Measurements from ENCODE around the gene EXD1.
"Not testable (repeated sequence)": the region's sequence is repeated elsewhere in the genome, so short reads cannot be mapped to it uniquely, and the experiment has no call there.

- not testable (repeated sequence) for TF ChIP-seq POLR2AphosphoS5, POLR2A, TAF1 (IDR thresholded peaks at IDR 0.05; ENCODE audit: low read depth, low read length)
These were observed 4.7 kb upstream of the EXD1 start for GRCh38 chr15:41235228-41235627.
